DOHH2 (cell line): Measurements from ENCODE around the gene FBN1.

Experiments
- H3F3A ChIP-seq: fragments of 200-600 bp; sonication (generic), shearing (Covaris generic); 2 replicates; pipeline ENCODE4 v1.6.0; 2016; ENCODE audit warnings: antibody characterized with exemption, mild to moderate bottlenecking; ENCODE audit not compliant: control insufficient read depth, insufficient read depth
- H3K27ac ChIP-seq: fragments of 200-600 bp; sonication (generic); 2 replicates; pipeline ENCODE4 v1.5.1; 2014; ENCODE audit warnings: low read depth, mild to moderate bottlenecking, low read length, moderate library complexity
- H3K27me3 ChIP-seq: fragments of 200-600 bp; sonication (generic); 2 replicates; pipeline ENCODE4 v1.6.1; 2014; ENCODE audit warnings: mild to moderate bottlenecking, low read length, mixed read lengths; ENCODE audit not compliant: control insufficient read depth
- H3K36me3 ChIP-seq: fragments of 200-600 bp; sonication (generic); 2 replicates; pipeline ENCODE4 v1.6.1; 2014; ENCODE audit warnings: mild to moderate bottlenecking, low read length, moderate library complexity, mixed read lengths; ENCODE audit not compliant: control insufficient read depth
- H3K4me1 ChIP-seq: fragments of 200-600 bp; sonication (generic); 2 replicates; pipeline ENCODE4 v1.6.1; 2014; ENCODE audit warnings: mild to moderate bottlenecking, low read length, mixed read lengths; ENCODE audit not compliant: control insufficient read depth
- H3K4me2 ChIP-seq: fragments of 200-600 bp; sonication (generic); 2 replicates; pipeline ENCODE4 v1.6.0; 2014; ENCODE audit warnings: mild to moderate bottlenecking, low read length, moderate library complexity
- H3K4me3 ChIP-seq: fragments of 200-600 bp; sonication (generic); 2 replicates; pipeline ENCODE4 v1.5.1; 2014; ENCODE audit warnings: mild to moderate bottlenecking, low read length, mixed read lengths
- H3K79me2 ChIP-seq: fragments of 200-600 bp; sonication (generic); 2 replicates; pipeline ENCODE4 v1.6.1; 2014; ENCODE audit warnings: mild to moderate bottlenecking, low read length, mixed read lengths; ENCODE audit not compliant: control insufficient read depth
- H3K9me2 ChIP-seq: fragments of 200-600 bp; sonication (generic); replicated peaks from 2 replicates; pipeline ENCODE4 v1.6.1; 2014; ENCODE audit warnings: mild to moderate bottlenecking, low read length, mixed read lengths; ENCODE audit not compliant: control insufficient read depth
- H3K9me3 ChIP-seq: fragments of 200-600 bp; sonication (generic); 2 replicates; pipeline ENCODE4 v1.6.1; 2014; ENCODE audit warnings: antibody characterized with exemption, low read length, mixed read lengths; ENCODE audit not compliant: control insufficient read depth, insufficient read depth
- H4K20me1 ChIP-seq: fragments of 200-600 bp; sonication (generic); 2 replicates; pipeline ENCODE4 v1.6.0; 2014; ENCODE audit warnings: low read depth, mild to moderate bottlenecking, antibody characterized with exemption, low read length, moderate library complexity; ENCODE audit not compliant: control insufficient read depth, insufficient read depth
- CTCF ChIP-seq: fragments of 200-600 bp; sonication (generic); IDR thresholded peaks from one replicate; pipeline ENCODE4 v1.5.1; 2014; ENCODE audit warnings: antibody characterized with exemption, mild to moderate bottlenecking, low read depth, low read length; ENCODE audit not compliant: poor library complexity, severe bottlenecking
- EZH2phosphoT487 ChIP-seq: fragments of 200-600 bp; sonication (generic); IDR thresholded peaks from 2 replicates; pipeline ENCODE4 v1.6.1; 2017; ENCODE audit warnings: borderline replicate concordance, mild to moderate bottlenecking, antibody characterized with exemption, low read length, moderate library complexity, mixed read lengths

Gene FBN1

GRCh38 chr15:48463366-48463880 is 182.1 kb downstream of the FBN1 start:
- no peaks in the 10 kb centered on the region for H3K9me2 ChIP-seq
- no peaks in the 10 kb centered on the region for H3K36me3 ChIP-seq
- no peaks in the 10 kb centered on the region for H3F3A ChIP-seq
- H3K79me2 ChIP-seq: no peaks in the 10 kb centered on the region
- no peaks in the 10 kb centered on the region for H3K4me1 ChIP-seq
- H4K20me1 ChIP-seq: no peaks in the 10 kb centered on the region
- TF ChIP-seq EZH2phosphoT487: no peak
- TF ChIP-seq CTCF: no peak
- no peaks in the 10 kb centered on the region for H3K9me3 ChIP-seq
- no peak overlapping the region for H3K4me3 ChIP-seq
- H3K27me3 ChIP-seq: no peaks in the 10 kb centered on the region
- H3K27ac ChIP-seq: no peak overlapping the region
- no peak overlapping the region for H3K4me2 ChIP-seq

- no peaks in the 10 kb centered on the region for H3K9me3 ChIP-seq
- no peaks in the 10 kb centered on the region for H3K79me2 ChIP-seq
- H3K4me1 ChIP-seq: no peaks in the 10 kb centered on the region
- TF ChIP-seq EZH2phosphoT487 (no peak), CTCF (no peak)
- H3K4me3 ChIP-seq: no peak overlapping the region
- no peak overlapping the region for H3K4me2 ChIP-seq
- H3K27me3 ChIP-seq: no peaks in the 10 kb centered on the region
- H3K9me2 ChIP-seq: no peaks in the 10 kb centered on the region
- H3K27ac ChIP-seq: no peak overlapping the region
- H3F3A ChIP-seq: no peaks in the 10 kb centered on the region
- H4K20me1 ChIP-seq: no peaks in the 10 kb centered on the region
- no peaks in the 10 kb centered on the region for H3K36me3 ChIP-seq
These were observed 182.8 kb downstream of the FBN1 start for GRCh38 chr15:48462688-48463087.

- TF ChIP-seq CTCF: no peak
- TF ChIP-seq EZH2phosphoT487: no peak
- no peak overlapping the region for H3K4me2 ChIP-seq
- no peaks in the 10 kb centered on the region for H4K20me1 ChIP-seq
- no peaks in the 10 kb centered on the region for H3K27me3 ChIP-seq
- H3K27ac ChIP-seq: no peak overlapping the region
- no peak overlapping the region for H3K4me3 ChIP-seq
- H3F3A ChIP-seq: no peaks in the 10 kb centered on the region
- H3K9me3 ChIP-seq: no peaks in the 10 kb centered on the region
- H3K79me2 ChIP-seq: no peaks in the 10 kb centered on the region
- no peaks in the 10 kb centered on the region for H3K9me2 ChIP-seq
- H3K4me1 ChIP-seq: no peaks in the 10 kb centered on the region
- no peaks in the 10 kb centered on the region for H3K36me3 ChIP-seq
These were observed 185.7 kb downstream of the FBN1 start for GRCh38 chr15:48459571-48460442.
